ENCODE measurements around the gene SRMS. TPM values are rescaled to one million over a fixed set of nuclear protein-coding genes. Genes with fewer than 3 reads are reported as not detected.

Gene SRMS
- polyA plus RNA-seq, 1 experiment = not detected

GRCh38 chr20:63491635-63492230 lies 55.8 kb downstream of the SRMS start:
- Histone ChIP-seq H3K27me3 (ENCODE audit: control insufficient read depth, insufficient read depth, low read length) (peaks cover 27% of the 10 kb centered on the region), H3K9me3 (ENCODE audit: control insufficient read depth, insufficient read depth, low read length) (no peaks in the 10 kb centered on the region; the same call in 1 of the 2 replicates), H3K4me3 (ENCODE audit: low read depth, low read length) (no peak overlapping the region), H3K27ac (ENCODE audit: low read depth, low read length) (no peak overlapping the region)
- DNase-seq (ENCODE audit: low read depth, low spot score) = no peak
- ChIA-PET POLR2A (no interaction called here), CTCF (no interaction called here)
- no peak for TF ChIP-seq CTCF (IDR thresholded peaks at IDR 0.05; ENCODE audit: low read depth, low read length)

- TF ChIP-seq CTCF (IDR thresholded peaks at IDR 0.05; ENCODE audit: low read depth, low read length) = no peak
- ChIA-PET POLR2A (no interaction called here), CTCF (no interaction called here)
- Histone ChIP-seq H3K9me3 (ENCODE audit: control insufficient read depth, insufficient read depth, low read length) (peaks cover 5% of the 10 kb centered on the region), H3K27ac (ENCODE audit: low read depth, low read length) (no peak overlapping the region), H3K4me3 (ENCODE audit: low read depth, low read length) (no peak overlapping the region), H3K27me3 (ENCODE audit: control insufficient read depth, insufficient read depth, low read length) (peaks cover 27% of the 10 kb centered on the region)
- no peak for DNase-seq (ENCODE audit: low read depth, low spot score)
Measured at GRCh38 chr20:63491078-63491477, 56.5 kb downstream of the SRMS start.

Other genes starting within 250 kb of the SRMS start
- gene CHRNA4, start 186.4 kb downstream of the SRMS start, polyA plus RNA-seq (2011; rRNA removed) = not detected in 2 replicates
- gene KCNQ2, start 75.1 kb downstream of the SRMS start, polyA plus RNA-seq (2011; rRNA removed) = not detected in 2 replicates
- gene EEF1A2, start 48.7 kb downstream of the SRMS start, polyA plus RNA-seq (2011; rRNA removed) = 0.94 and 0.99 TPM in 2 replicates
- gene PPDPF, start 27.0 kb downstream of the SRMS start, polyA plus RNA-seq (2011; rRNA removed) = 13.5 and 21.7 TPM in 2 replicates
- gene PTK6, start 10.4 kb downstream of the SRMS start, polyA plus RNA-seq (2011; rRNA removed) = 0.02 TPM in 1 of 2 replicates, not detected in the other
- gene FNDC11, start 6.4 kb upstream of the SRMS start, polyA plus RNA-seq (2011; rRNA removed) = 0.64 and 0.76 TPM in 2 replicates
- 4.6 and 7.0 TPM in 2 replicates for gene HELZ2, start 26.5 kb upstream of the SRMS start, polyA plus RNA-seq (2011; rRNA removed)
- gene GMEB2, start 79.4 kb upstream of the SRMS start, polyA plus RNA-seq (2011; rRNA removed) = 6.3 and 7.3 TPM in 2 replicates
- gene STMN3, start 105.7 kb upstream of the SRMS start, polyA plus RNA-seq (2011; rRNA removed) = 21.8 and 26.9 TPM in 2 replicates
- gene RTEL1, start 110.6 kb upstream of the SRMS start, polyA plus RNA-seq (2011; rRNA removed) = 11.3 and 14.6 TPM in 2 replicates
- gene TNFRSF6B, start 148.9 kb upstream of the SRMS start, polyA plus RNA-seq (2011; rRNA removed) = 2.5 and 5.2 TPM in 2 replicates
- gene ARFRP1, start 160.2 kb upstream of the SRMS start, polyA plus RNA-seq (2011; rRNA removed) = 21.4 and 23.8 TPM in 2 replicates
- gene ZGPAT, start 160.3 kb upstream of the SRMS start, polyA plus RNA-seq (2011; rRNA removed) = 8.7 and 10.6 TPM in 2 replicates
- gene LIME1, start 188.9 kb upstream of the SRMS start, polyA plus RNA-seq (2011; rRNA removed) = 1.5 and 1.8 TPM in 2 replicates
- 26.0 and 27.6 TPM in 2 replicates for gene SLC2A4RG, start 192.0 kb upstream of the SRMS start, polyA plus RNA-seq (2011; rRNA removed)

All from AG04450 (cell line).